A673 (cell line): ENCODE results near the gene C7orf57. TPM values are rescaled to one million over a fixed set of nuclear protein-coding genes. Genes with fewer than 3 reads are reported as not detected.

ENCODE experiments used
- BruUV-seq: library from RNA; stranded (reverse); fragments of 400-500 nt; replicated peaks from 2 replicates; lab custom pipeline; 2021; lab: Mats Ljungman, UMichigan
- CTCF ChIA-PET: fragments of 300-600 bp; sonication (Branson Sonifier 250); formaldehyde crosslinking; loops from one replicate; lab custom pipeline; 2022; ENCODE audit warnings: antibody characterized with exemption; lab: Charles Lee
- POLR2A ChIA-PET: fragments of 300-600 bp; sonication (Branson Sonifier 250); formaldehyde crosslinking; loops from one replicate; lab custom pipeline; 2022; ENCODE audit warnings: antibody characterized with exemption; ENCODE audit not compliant: low non-redundant PET; lab: Charles Lee
- DNase-seq: peaks from one replicate; pipeline ENCODE4 v3.0.0-alpha.2; 2015; ENCODE audit warnings: low spot score
- H3K27ac ChIP-seq: fragments of 200-600 bp; sonication (generic); 2 replicates; pipeline ENCODE4 v1.5.1; 2016; ENCODE audit warnings: mixed run types, low read depth, mild to moderate bottlenecking, mixed read lengths, antibody characterized with exemption, low read length; ENCODE audit not compliant: poor library complexity, severe bottlenecking
- H3K27me3 ChIP-seq: fragments of 200-600 bp; sonication (generic); replicated peaks from 2 replicates; pipeline ENCODE4 v1.6.1; 2017; ENCODE audit warnings: mixed run types, low read depth, mild to moderate bottlenecking, mixed read lengths, antibody characterized with exemption, low read length; ENCODE audit not compliant: insufficient read depth, poor library complexity
- H3K36me3 ChIP-seq: fragments of 200-600 bp; sonication (generic); 2 replicates; pipeline ENCODE4 v1.6.1; 2016; ENCODE audit warnings: mixed run types, mild to moderate bottlenecking, mixed read lengths, antibody characterized with exemption, low read length; ENCODE audit not compliant: insufficient read depth, poor library complexity, severe bottlenecking
- H3K4me1 ChIP-seq: fragments of 200-600 bp; sonication (generic); 2 replicates; pipeline ENCODE4 v1.6.1; 2017; ENCODE audit warnings: mixed run types, mild to moderate bottlenecking, mixed read lengths, antibody characterized with exemption, low read length; ENCODE audit not compliant: insufficient read depth, poor library complexity, severe bottlenecking
- H3K4me3 ChIP-seq: fragments of 200-600 bp; sonication (generic); 2 replicates; pipeline ENCODE4 v1.5.1; 2016; ENCODE audit warnings: low read depth, mixed run types, mild to moderate bottlenecking, mixed read lengths, low read length; ENCODE audit not compliant: poor library complexity, severe bottlenecking
- H3K9me3 ChIP-seq: fragments of 200-600 bp; sonication (generic); 2 replicates; pipeline ENCODE4 v1.6.1; 2016; ENCODE audit warnings: mixed run types, low read depth, mild to moderate bottlenecking, mixed read lengths, antibody characterized with exemption, low read length; ENCODE audit not compliant: poor library complexity, severe bottlenecking
- EZH2 ChIP-seq: fragments of 200-600 bp; sonication (generic); IDR thresholded peaks from 2 replicates; pipeline ENCODE4 v1.6.1; 2017; ENCODE audit warnings: borderline replicate concordance, low read depth, mild to moderate bottlenecking, mixed read lengths, antibody characterized with exemption, low read length; ENCODE audit not compliant: poor library complexity, severe bottlenecking
- intact Hi-C: fragments of 100-400 bp; cut with micrococcal nuclease; formaldehyde crosslinking; loops from one replicate; pipeline ENCODE4 v1.10.0; 2022; ENCODE audit not compliant: unreplicated experiment
- total RNA-seq: library from RNA; stranded (reverse); gene quantifications from 2 replicates; pipeline ENCODE4 v1.2.3, GENCODE V29; 2021
- TF ChIP-seq, protein P1 (sequence below): fragments of 300-800, 200-600 bp; sonication (generic); conservative IDR thresholded peaks from 2 replicates; pipeline ENCODE4 v1.5.1; 2017; ENCODE audit warnings: low read depth, mild to moderate bottlenecking, antibody characterized with exemption, low read length, moderate library complexity, mixed read lengths

The C7orf57 gene
- total RNA-seq, 1 experiment from 2014 or later: not detected

DNA sequence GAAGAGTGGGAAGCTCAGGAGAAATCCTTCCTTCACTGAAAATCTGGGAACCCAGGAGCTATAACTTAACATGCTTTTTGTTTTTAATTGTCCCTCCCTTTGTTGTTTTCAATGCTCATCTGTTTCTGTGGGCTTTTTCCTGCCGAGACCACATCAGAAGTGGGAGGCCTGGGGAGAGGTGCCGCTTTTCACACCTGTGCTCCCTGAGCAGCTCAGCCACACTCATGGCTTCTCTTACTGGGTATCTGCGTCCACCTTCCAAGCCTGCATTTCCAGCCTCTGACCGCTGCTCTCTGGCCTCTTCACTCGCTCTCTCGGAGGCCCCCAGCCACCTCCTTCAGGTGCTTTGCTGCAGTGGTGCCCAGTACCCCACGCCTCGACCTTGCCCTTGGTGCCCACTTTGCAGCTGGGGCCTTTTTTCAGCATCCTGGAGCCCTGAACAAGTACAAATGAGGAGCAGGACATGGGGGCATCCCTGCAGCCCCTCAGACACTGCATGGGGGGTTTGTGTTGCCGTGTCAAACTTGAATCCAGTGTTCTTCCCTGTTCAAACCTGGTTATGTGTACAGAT lies 9.9 kb downstream of the C7orf57 start:
- POLR2A ChIA-PET: no interaction called here
- peaks cover 13% of the 10 kb centered on the region for H3K4me1 ChIP-seq
- CTCF ChIA-PET: no interaction called here
- no peaks in the 10 kb centered on the region for H3K27me3 ChIP-seq
- intact Hi-C loops: no loop called here
- no TSS peak for BruUV-seq
- no peaks in the 10 kb centered on the region for H3K36me3 ChIP-seq
- H3K4me3 ChIP-seq: no peak overlapping the region
- TF ChIP-seq EZH2: no peak
- TF ChIP-seq, protein P1, sequence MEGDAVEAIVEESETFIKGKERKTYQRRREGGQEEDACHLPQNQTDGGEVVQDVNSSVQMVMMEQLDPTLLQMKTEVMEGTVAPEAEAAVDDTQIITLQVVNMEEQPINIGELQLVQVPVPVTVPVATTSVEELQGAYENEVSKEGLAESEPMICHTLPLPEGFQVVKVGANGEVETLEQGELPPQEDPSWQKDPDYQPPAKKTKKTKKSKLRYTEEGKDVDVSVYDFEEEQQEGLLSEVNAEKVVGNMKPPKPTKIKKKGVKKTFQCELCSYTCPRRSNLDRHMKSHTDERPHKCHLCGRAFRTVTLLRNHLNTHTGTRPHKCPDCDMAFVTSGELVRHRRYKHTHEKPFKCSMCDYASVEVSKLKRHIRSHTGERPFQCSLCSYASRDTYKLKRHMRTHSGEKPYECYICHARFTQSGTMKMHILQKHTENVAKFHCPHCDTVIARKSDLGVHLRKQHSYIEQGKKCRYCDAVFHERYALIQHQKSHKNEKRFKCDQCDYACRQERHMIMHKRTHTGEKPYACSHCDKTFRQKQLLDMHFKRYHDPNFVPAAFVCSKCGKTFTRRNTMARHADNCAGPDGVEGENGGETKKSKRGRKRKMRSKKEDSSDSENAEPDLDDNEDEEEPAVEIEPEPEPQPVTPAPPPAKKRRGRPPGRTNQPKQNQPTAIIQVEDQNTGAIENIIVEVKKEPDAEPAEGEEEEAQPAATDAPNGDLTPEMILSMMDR: no peak
- no peaks in the 10 kb centered on the region for H3K9me3 ChIP-seq
- H3K27ac ChIP-seq: no peak overlapping the region
- no peak for DNase-seq

- TF ChIP-seq EZH2: no peak
- TF ChIP-seq, protein P1: no peak
- H3K36me3 ChIP-seq: no peaks in the 10 kb centered on the region
- ChIA-PET CTCF (no interaction called here), POLR2A (no interaction called here)
- H3K27me3 ChIP-seq: no peaks in the 10 kb centered on the region
- no peak for DNase-seq
- H3K4me1 ChIP-seq: peaks cover 8% of the 10 kb centered on the region
- H3K9me3 ChIP-seq: no peaks in the 10 kb centered on the region
- BruUV-seq: no TSS peak
- no peak overlapping the region for H3K27ac ChIP-seq
- H3K4me3 ChIP-seq: no peak overlapping the region
- intact Hi-C loops: no loop called here
Measured at GRCh38 chr7:48046458-48046857, 11.1 kb downstream of the C7orf57 start.

DNA sequence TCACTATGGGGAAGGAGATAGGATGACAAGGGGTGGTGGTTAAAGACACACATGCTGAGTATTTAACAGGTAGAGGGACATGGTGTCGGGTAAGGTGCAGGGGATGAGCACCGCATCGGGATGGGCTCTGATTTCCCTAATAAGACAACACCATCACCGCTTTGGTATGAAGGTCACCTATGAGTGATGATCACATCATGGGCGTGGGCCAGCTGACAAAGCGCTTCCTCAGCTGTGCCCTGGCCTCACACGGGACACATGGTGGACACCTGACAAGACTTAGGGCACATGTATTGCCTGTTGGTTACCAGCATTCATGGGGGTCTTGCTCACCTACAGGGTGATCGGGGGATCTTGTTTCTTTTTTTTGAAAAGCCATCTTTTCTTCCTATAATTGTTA lies 12.8 kb downstream of the C7orf57 start:
- BruUV-seq: no TSS peak
- ChIA-PET CTCF (no interaction called here), POLR2A (no interaction called here)
- intact Hi-C loops: no loop called here
- Histone ChIP-seq H3K36me3 (no peaks in the 10 kb centered on the region), H3K4me1 (no peaks in the 10 kb centered on the region), H3K27ac (no peak overlapping the region), H3K27me3 (no peaks in the 10 kb centered on the region), H3K4me3 (no peak overlapping the region), H3K9me3 (no peaks in the 10 kb centered on the region)
- TF ChIP-seq, protein P1: no peak
- no peak for TF ChIP-seq EZH2
- DNase-seq: no peak
